ENCODE results near the gene CNFN. TPM values are rescaled to one million over a fixed set of nuclear protein-coding genes. Genes with fewer than 3 reads are reported as not detected.

Gene CNFN, protein sequence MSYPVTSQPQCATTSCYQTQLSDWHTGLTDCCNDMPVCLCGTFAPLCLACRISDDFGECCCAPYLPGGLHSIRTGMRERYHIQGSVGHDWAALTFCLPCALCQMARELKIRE
- total RNA-seq, result not detected in 2 replicates

GRCh38 chr19:42389899-42390298, at the start of gene CNFN:
CNFN (minus strand) TSS chr19:42390297; CDS start chr19:42389037, 1,260 bp downstream.

GRCh38 chr19:42427313-42427712, 37.2 kb upstream of the CNFN start, which contains the start of gene LIPE:
LIPE (minus strand) TSS chr19:42427388; CDS start chr19:42427149, 239 bp downstream.

Other genes with a start within 250 kb of the CNFN start
- 19.1 and 19.3 TPM in 2 replicates for gene DEDD2, start 172.6 kb downstream of the CNFN start, total RNA-seq
- 5.5 and 6.6 TPM in 2 replicates for gene ZNF526, start 170.0 kb downstream of the CNFN start, total RNA-seq
- 17.0 and 17.4 TPM in 2 replicates for gene GSK3A, start 147.7 kb downstream of the CNFN start, total RNA-seq
- 31.5 and 33.5 TPM in 2 replicates for gene ERF, start 135.2 kb downstream of the CNFN start, total RNA-seq
- 49.5 and 58.0 TPM in 2 replicates for gene CIC, start 121.0 kb downstream of the CNFN start, total RNA-seq
- gene PRR19, start 88.2 kb downstream of the CNFN start, total RNA-seq, result not detected in 2 replicates
- 12.2 and 18.7 TPM in 2 replicates for gene PAFAH1B3, start 87.7 kb downstream of the CNFN start, total RNA-seq
- not detected in 2 replicates for gene TMEM145, start 77.0 kb downstream of the CNFN start, total RNA-seq
- 29.7 and 33.9 TPM in 2 replicates for gene MEGF8, start 64.7 kb downstream of the CNFN start, total RNA-seq
- gene LIPE, start 37.1 kb upstream of the CNFN start, total RNA-seq, result 3.8 and 3.9 TPM in 2 replicates
- not detected in 2 replicates for gene CXCL17, start 52.6 kb upstream of the CNFN start, total RNA-seq
- not detected in 2 replicates for gene CEACAM1, start 138.2 kb upstream of the CNFN start, total RNA-seq
- gene CEACAM8, start 204.6 kb upstream of the CNFN start, total RNA-seq, result not detected in 2 replicates

Data from cardiac ventricle fibroblast (primary cell).